Trophoblast cell (in vitro differentiated cells and primary cell): ENCODE data around the gene TMPRSS4.

Source experiments
- DNase-seq, 2 donors: peaks; one replicate each; pipeline ENCODE4 v3.0.0-alpha.2; 2016
- H2AFZ ChIP-seq: 2 replicates; pipeline ENCODE4 v1.6.1; 2013; ENCODE audit warnings: low read length, moderate library complexity, mild to moderate bottlenecking; ENCODE audit not compliant: insufficient read depth, poor library complexity
- H2AK5ac ChIP-seq: 2 replicates; pipeline ENCODE4 v1.6.1; 2013; ENCODE audit warnings: mild to moderate bottlenecking, low read length
- H2BK120ac ChIP-seq: 2 replicates; pipeline ENCODE4 v1.6.1; 2013; ENCODE audit warnings: low read length, mild to moderate bottlenecking, moderate library complexity; ENCODE audit not compliant: insufficient read depth, poor library complexity
- H2BK12ac ChIP-seq: 2 replicates; pipeline ENCODE4 v1.6.1; 2013; ENCODE audit warnings: mild to moderate bottlenecking, low read length, moderate library complexity
- H2BK5ac ChIP-seq: 2 replicates; pipeline ENCODE4 v1.6.1; 2013; ENCODE audit warnings: low read length, low read depth, moderate library complexity, mild to moderate bottlenecking; ENCODE audit not compliant: poor library complexity
- H3K14ac ChIP-seq: 2 replicates; pipeline ENCODE4 v1.6.1; 2013; ENCODE audit warnings: mild to moderate bottlenecking, low read length
- H3K18ac ChIP-seq: 2 replicates; pipeline ENCODE4 v1.6.1; 2013; ENCODE audit warnings: mild to moderate bottlenecking, low read length
- H3K23ac ChIP-seq: 2 replicates; pipeline ENCODE4 v1.6.1; 2013; ENCODE audit warnings: low read length
- H3K27ac ChIP-seq: 2 replicates; pipeline ENCODE4 v1.5.1; 2013; ENCODE audit warnings: low read depth, mild to moderate bottlenecking, inconsistent platforms, low read length, moderate library complexity
- H3K27me3 ChIP-seq: 2 replicates; pipeline ENCODE4 v1.6.1; 2013; ENCODE audit warnings: inconsistent platforms, mild to moderate bottlenecking, low read length, moderate library complexity; ENCODE audit not compliant: insufficient read depth
- H3K36me3 ChIP-seq, 2 experiments: 1 replicate in 1 of 2; 2 replicates in 1 of 2; pipeline ENCODE4 v1.6.1; 2013; ENCODE audit warnings: low read length in 2 of 2, mild to moderate bottlenecking in 2 of 2, moderate library complexity in 1 of 2; ENCODE audit not compliant: insufficient read depth in 2 of 2, control insufficient read depth in 1 of 2
- H3K4ac ChIP-seq: 2 replicates; pipeline ENCODE4 v1.6.1; 2013; ENCODE audit warnings: low read depth, mild to moderate bottlenecking, low read length, moderate library complexity
- H3K4me1 ChIP-seq, 2 experiments: 1 replicate in 1 of 2; 2 replicates in 1 of 2; pipeline ENCODE4 v1.6.1; 2013; ENCODE audit warnings: low read length in 2 of 2, mild to moderate bottlenecking in 2 of 2, moderate library complexity in 1 of 2; ENCODE audit not compliant: insufficient read depth in 2 of 2, control insufficient read depth in 1 of 2
- H3K4me2 ChIP-seq: 2 replicates; pipeline ENCODE4 v1.6.1; 2013; ENCODE audit warnings: inconsistent platforms, mild to moderate bottlenecking, low read length, moderate library complexity
- H3K4me3 ChIP-seq: 2 replicates; pipeline ENCODE4 v1.5.1; 2013; ENCODE audit warnings: mild to moderate bottlenecking, low read depth, low read length, inconsistent platforms
- H3K79me1 ChIP-seq: one replicate; pipeline ENCODE4 v1.6.1; 2013; ENCODE audit warnings: low read length
- H3K79me2 ChIP-seq: 2 replicates; pipeline ENCODE4 v1.6.1; 2013; ENCODE audit warnings: low read length, mild to moderate bottlenecking; ENCODE audit not compliant: control insufficient read depth, insufficient read depth, poor library complexity
- H3K9ac ChIP-seq: 2 replicates; pipeline ENCODE4 v1.6.1; 2013; ENCODE audit warnings: mild to moderate bottlenecking, low read length
- H3K9me3 ChIP-seq: 2 replicates; pipeline ENCODE4 v1.6.1; 2013; ENCODE audit warnings: low read depth, mild to moderate bottlenecking, control low read depth, inconsistent platforms, low read length; ENCODE audit not compliant: insufficient read depth
- H4K12ac ChIP-seq: 2 replicates; pipeline ENCODE4 v1.6.1; 2013; ENCODE audit warnings: low read depth, mild to moderate bottlenecking, low read length, moderate library complexity
- H4K8ac ChIP-seq: 2 replicates; pipeline ENCODE4 v1.6.1; 2013; ENCODE audit warnings: low read depth, mild to moderate bottlenecking, low read length, moderate library complexity
- H4K91ac ChIP-seq: one replicate; pipeline ENCODE4 v1.6.1; 2013; ENCODE audit warnings: low read depth, mild to moderate bottlenecking, low read length, moderate library complexity
- WGBS: extraction: QIAGEN DNeasy Blood & Tissue Kit; methylation state at CpG from one replicate; pipeline ENCODE4 v1.1.7; 2013; ENCODE audit warnings: missing lambda C conversion rate; ENCODE audit not compliant: insufficient read length, insufficient coverage; ENCODE audit errors: extremely low coverage; 5-methylcytosine and 5-hydroxymethylcytosine counted together

The TMPRSS4 gene

GRCh38 chr11:118162846-118163245 is 86.0 kb downstream of the TMPRSS4 start:
- no peak overlapping the region for H4K91ac ChIP-seq
- H3K4me1 ChIP-seq, result no peaks in the 10 kb centered on the region
- peaks cover 1% of the 10 kb centered on the region for H3K9me3 ChIP-seq
- H3K4ac ChIP-seq, result no peak overlapping the region
- H3K14ac ChIP-seq, result no peak overlapping the region
- no peak overlapping the region for H3K4me3 ChIP-seq
- no peak overlapping the region for H2BK5ac ChIP-seq
- H3K27ac ChIP-seq, result no peak overlapping the region
- no peak overlapping the region for H2BK12ac ChIP-seq
- H3K9ac ChIP-seq, result no peak overlapping the region
- peaks cover 3% of the 10 kb centered on the region for H3K27me3 ChIP-seq
- H4K12ac ChIP-seq, result no peak overlapping the region
- H3K18ac ChIP-seq, result no peak overlapping the region
- no peak overlapping the region for H2AK5ac ChIP-seq
- no CpG with 5 or more reads among the region's 3 CpGs for WGBS
- no peak overlapping the region for H3K23ac ChIP-seq
- no peak overlapping the region for H2AFZ ChIP-seq
- H2BK120ac ChIP-seq, result no peak overlapping the region
- H3K79me1 ChIP-seq, result no peaks in the 10 kb centered on the region
- no peaks in the 10 kb centered on the region for H3K36me3 ChIP-seq
- H4K8ac ChIP-seq, result no peak overlapping the region
- DNase-seq, result no peak
- no peaks in the 10 kb centered on the region for H3K79me2 ChIP-seq
- H3K4me2 ChIP-seq, result no peak overlapping the region

- Histone ChIP-seq H3K18ac (no peak overlapping the region), H3K23ac (no peak overlapping the region), H3K4me3 (no peak overlapping the region), H2BK120ac (no peak overlapping the region), H3K79me2 (no peaks in the 10 kb centered on the region), H3K79me1 (no peaks in the 10 kb centered on the region), H2BK12ac (no peak overlapping the region), H3K9ac (no peak overlapping the region), H3K14ac (no peak overlapping the region), H4K12ac (no peak overlapping the region), H3K27ac (no peak overlapping the region), H3K4me2 (no peak overlapping the region), H4K91ac (no peak overlapping the region), H2AFZ (no peak overlapping the region), H3K9me3 (peaks cover 4% of the 10 kb centered on the region), H3K36me3 (no peaks in the 10 kb centered on the region), H4K8ac (no peak overlapping the region), H2BK5ac (no peak overlapping the region), H3K4me1 (no peaks in the 10 kb centered on the region), H3K27me3 (no peaks in the 10 kb centered on the region), H2AK5ac (no peak overlapping the region), H3K4ac (no peak overlapping the region)
- no CpG with 5 or more reads among the region's 5 CpGs for WGBS
- no peak for DNase-seq
Observed at GRCh38 chr11:118163494-118163893, 86.6 kb downstream of the TMPRSS4 start.

GRCh38 chr11:118164885-118165284 is 88.0 kb downstream of the TMPRSS4 start:
- no peak for DNase-seq
- no peaks in the 10 kb centered on the region for H3K79me1 ChIP-seq
- H3K18ac ChIP-seq, result no peak overlapping the region
- H2BK5ac ChIP-seq, result no peak overlapping the region
- H2BK12ac ChIP-seq, result no peak overlapping the region
- H3K27me3 ChIP-seq, result no peaks in the 10 kb centered on the region
- no peak overlapping the region for H3K4me3 ChIP-seq
- no peak overlapping the region for H2BK120ac ChIP-seq
- peaks cover 4% of the 10 kb centered on the region for H3K9me3 ChIP-seq
- H2AFZ ChIP-seq, result no peak overlapping the region
- no peak overlapping the region for H3K27ac ChIP-seq
- H3K4me1 ChIP-seq, result no peaks in the 10 kb centered on the region
- no peak overlapping the region for H4K12ac ChIP-seq
- no peak overlapping the region for H3K9ac ChIP-seq
- no peak overlapping the region for H2AK5ac ChIP-seq
- no peaks in the 10 kb centered on the region for H3K79me2 ChIP-seq
- no peak overlapping the region for H3K4ac ChIP-seq
- H4K91ac ChIP-seq, result no peak overlapping the region
- H4K8ac ChIP-seq, result no peak overlapping the region
- H3K14ac ChIP-seq, result no peak overlapping the region
- WGBS, result no CpG with 5 or more reads among the region's 2 CpGs
- no peak overlapping the region for H3K23ac ChIP-seq
- no peaks in the 10 kb centered on the region for H3K36me3 ChIP-seq
- H3K4me2 ChIP-seq, result no peak overlapping the region

GRCh38 chr11:118166641-118167040 is 89.8 kb downstream of the TMPRSS4 start:
- H2AFZ ChIP-seq, result no peak overlapping the region
- no peaks in the 10 kb centered on the region for H3K79me2 ChIP-seq
- no peaks in the 10 kb centered on the region for H3K27me3 ChIP-seq
- WGBS, result no CpG with 5 or more reads among the region's 17 CpGs
- H2BK5ac ChIP-seq, result no peak overlapping the region
- no peaks in the 10 kb centered on the region for H3K4me1 ChIP-seq
- H2AK5ac ChIP-seq, result no peak overlapping the region
- H3K4ac ChIP-seq, result no peak overlapping the region
- H4K12ac ChIP-seq, result no peak overlapping the region
- H3K4me3 ChIP-seq, result no peak overlapping the region
- DNase-seq, result no peak
- H2BK120ac ChIP-seq, result no peak overlapping the region
- no peak overlapping the region for H3K14ac ChIP-seq
- no peak overlapping the region for H3K27ac ChIP-seq
- H3K9ac ChIP-seq, result no peak overlapping the region
- peaks cover 4% of the 10 kb centered on the region for H3K9me3 ChIP-seq
- no peak overlapping the region for H3K23ac ChIP-seq
- H4K91ac ChIP-seq, result no peak overlapping the region
- H3K18ac ChIP-seq, result no peak overlapping the region
- no peak overlapping the region for H3K4me2 ChIP-seq
- no peak overlapping the region for H2BK12ac ChIP-seq
- H4K8ac ChIP-seq, result no peak overlapping the region
- H3K36me3 ChIP-seq, result no peaks in the 10 kb centered on the region
- no peaks in the 10 kb centered on the region for H3K79me1 ChIP-seq
